ENCODE data around the gene SETD6.

- TF ChIP-seq CTCF (IDR thresholded peaks at IDR 0.05) (no peak), POLR2A (IDR thresholded peaks at IDR 0.05) (no peak), POLR2AphosphoS5 (IDR thresholded peaks at IDR 0.05) (no peak)
Measured at GRCh38 chr16:58507195-58507962, 7.9 kb upstream of the SETD6 start.
